ENCODE measurements around the gene FFAR4. TPM values are rescaled to one million over a fixed set of nuclear protein-coding genes. Genes with fewer than 3 reads are reported as not detected.

Gene FFAR4
- total and polyA plus RNA-seq, 2 experiments from 2014 or later: not detected

GRCh38 chr10:93596539-93596938 is 30.1 kb downstream of the FFAR4 start:
- H4K20me1 ChIP-seq (ENCODE audit: insufficient read depth): no peaks in the 10 kb centered on the region
- H3K27ac ChIP-seq: no peak overlapping the region
- H3K9me2 ChIP-seq (ENCODE audit: insufficient read depth): no peaks in the 10 kb centered on the region
- H3F3A ChIP-seq (ENCODE audit: insufficient read depth): no peaks in the 10 kb centered on the region
- no peak overlapping the region for H3K9ac ChIP-seq
- H3K9me3 ChIP-seq (ENCODE audit: low read depth): no peaks in the 10 kb centered on the region
- H3K4me3 ChIP-seq: no peak overlapping the region
- no peak for DNase-seq
- no peaks in the 10 kb centered on the region for H3K4me1 ChIP-seq (ENCODE audit: insufficient read depth)
- H3K36me3 ChIP-seq (ENCODE audit: low read depth): no peaks in the 10 kb centered on the region
- WGBS, 2 experiments (ENCODE audit: low coverage in 1 of 2, low lambda C conversion rate in 2 of 2, missing lambda C conversion rate in 2 of 2): 70 to 79% methylated on average over 4 of the region's 4 CpGs
- no peak overlapping the region for H2AFZ ChIP-seq
- in situ Hi-C loops (cut with MboI): no loop called here
- no peak overlapping the region for H3K4me2 ChIP-seq (ENCODE audit: unreplicated experiment)
- peaks cover 13% of the 10 kb centered on the region for H3K27me3 ChIP-seq (replicated peaks; ENCODE audit: insufficient read depth)
- H3K79me2 ChIP-seq (ENCODE audit: insufficient read depth): no peaks in the 10 kb centered on the region
- TF ChIP-seq EZH2phosphoT487 (IDR thresholded peaks at IDR 0.05; ENCODE audit: insufficient read depth, low read depth) (no peak), EZH2 (IDR thresholded peaks at IDR 0.05; ENCODE audit: insufficient read depth, poor library complexity, severe bottlenecking) (no peak)

- H3K9me2 ChIP-seq (ENCODE audit: insufficient read depth): no peaks in the 10 kb centered on the region
- H4K20me1 ChIP-seq (ENCODE audit: insufficient read depth): no peaks in the 10 kb centered on the region
- no peak overlapping the region for H3K27ac ChIP-seq
- in situ Hi-C loops (cut with MboI): no loop called here
- no peaks in the 10 kb centered on the region for H3K9me3 ChIP-seq (ENCODE audit: low read depth)
- no peak overlapping the region for H2AFZ ChIP-seq
- no peak overlapping the region for H3K4me2 ChIP-seq (ENCODE audit: unreplicated experiment)
- H3F3A ChIP-seq (ENCODE audit: insufficient read depth): no peaks in the 10 kb centered on the region
- no peak overlapping the region for H3K9ac ChIP-seq
- no peaks in the 10 kb centered on the region for H3K36me3 ChIP-seq (ENCODE audit: low read depth)
- WGBS, 2 experiments (ENCODE audit: low coverage in 1 of 2, low lambda C conversion rate in 2 of 2, missing lambda C conversion rate in 2 of 2): 35 to 44% methylated on average over 1 of the region's 1 CpG
- no peaks in the 10 kb centered on the region for H3K79me2 ChIP-seq (ENCODE audit: insufficient read depth)
- peaks cover 17% of the 10 kb centered on the region for H3K27me3 ChIP-seq (replicated peaks; ENCODE audit: insufficient read depth)
- DNase-seq: no peak
- no peak overlapping the region for H3K4me3 ChIP-seq
- no peaks in the 10 kb centered on the region for H3K4me1 ChIP-seq (ENCODE audit: insufficient read depth)
- TF ChIP-seq EZH2 (IDR thresholded peaks at IDR 0.05; ENCODE audit: insufficient read depth, poor library complexity, severe bottlenecking) (no peak), EZH2phosphoT487 (IDR thresholded peaks at IDR 0.05; ENCODE audit: insufficient read depth, low read depth) (no peak)
Measured at GRCh38 chr10:93597075-93597599, 30.7 kb downstream of the FFAR4 start.

DNA sequence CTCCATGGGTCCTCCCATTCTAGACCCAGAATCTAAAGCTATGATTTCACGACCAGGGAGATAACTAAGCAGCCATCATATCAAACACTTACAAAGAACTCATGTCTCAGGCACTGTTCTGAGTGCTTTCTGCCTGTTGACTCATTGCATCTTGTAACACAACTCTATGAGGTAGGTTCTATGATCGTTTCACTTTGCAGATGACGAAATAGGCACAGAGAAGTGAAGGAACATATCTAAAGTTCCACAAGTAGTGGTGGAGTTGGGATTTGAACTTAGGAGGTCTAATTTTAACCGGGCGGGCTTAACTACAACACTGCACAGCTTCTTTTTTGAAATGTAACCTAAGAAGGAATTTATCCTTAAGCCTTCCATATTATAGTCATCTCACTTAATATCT is 31.7 kb downstream of the FFAR4 start:
- no peaks in the 10 kb centered on the region for H3K79me2 ChIP-seq (ENCODE audit: insufficient read depth)
- no peaks in the 10 kb centered on the region for H3F3A ChIP-seq (ENCODE audit: insufficient read depth)
- H4K20me1 ChIP-seq (ENCODE audit: insufficient read depth): no peaks in the 10 kb centered on the region
- DNase-seq: peak; percentile 21
- no peaks in the 10 kb centered on the region for H3K4me1 ChIP-seq (ENCODE audit: insufficient read depth)
- H2AFZ ChIP-seq: no peak overlapping the region
- no peak for TF ChIP-seq EZH2phosphoT487 (IDR thresholded peaks at IDR 0.05; ENCODE audit: insufficient read depth, low read depth)
- no peak for TF ChIP-seq EZH2 (IDR thresholded peaks at IDR 0.05; ENCODE audit: insufficient read depth, poor library complexity, severe bottlenecking)
- H3K9me2 ChIP-seq (ENCODE audit: insufficient read depth): no peaks in the 10 kb centered on the region
- H3K27ac ChIP-seq: no peak overlapping the region
- peaks cover 25% of the 10 kb centered on the region for H3K27me3 ChIP-seq (replicated peaks; ENCODE audit: insufficient read depth)
- WGBS, 2 experiments (ENCODE audit: low coverage in 1 of 2, low lambda C conversion rate in 2 of 2, missing lambda C conversion rate in 2 of 2): 65 to 66% methylated on average over 5 of the region's 5 CpGs
- no peak overlapping the region for H3K4me3 ChIP-seq
- H3K4me2 ChIP-seq (ENCODE audit: unreplicated experiment): no peak overlapping the region
- H3K9me3 ChIP-seq (ENCODE audit: low read depth): no peaks in the 10 kb centered on the region
- H3K36me3 ChIP-seq (ENCODE audit: low read depth): no peaks in the 10 kb centered on the region
- H3K9ac ChIP-seq: no peak overlapping the region
- in situ Hi-C loops (cut with MboI): no loop called here

- no peaks in the 10 kb centered on the region for H3K9me3 ChIP-seq (ENCODE audit: low read depth)
Measured at GRCh38 chr10:93599335-93599734, 32.9 kb downstream of the FFAR4 start.

DNA sequence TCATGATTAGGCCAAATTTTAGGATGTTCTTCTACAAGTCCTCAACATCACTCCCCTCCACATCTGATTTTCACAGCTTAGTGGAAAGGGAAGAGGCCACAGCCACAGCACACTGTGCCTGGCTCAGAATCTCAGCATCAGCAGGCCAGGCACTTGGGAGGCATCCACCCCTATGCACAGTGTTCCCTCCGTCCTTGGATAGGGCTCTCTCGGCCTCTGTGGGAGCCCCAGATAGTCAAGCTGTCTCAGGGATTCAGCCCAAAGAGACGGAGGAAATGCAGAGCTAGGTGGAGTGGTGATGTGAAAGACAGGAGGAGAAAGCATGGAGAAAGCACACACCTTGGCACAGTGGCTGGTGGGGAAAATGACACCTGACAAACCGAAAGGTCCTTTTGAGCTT is 33.3 kb downstream of the FFAR4 start:
- Histone ChIP-seq H3K4me3 (no peak overlapping the region), H3K4me2 (ENCODE audit: unreplicated experiment) (no peak overlapping the region), H3F3A (ENCODE audit: insufficient read depth) (no peaks in the 10 kb centered on the region), H2AFZ (no peak overlapping the region), H3K4me1 (ENCODE audit: insufficient read depth) (no peaks in the 10 kb centered on the region), H3K36me3 (ENCODE audit: low read depth) (no peaks in the 10 kb centered on the region), H3K9me2 (ENCODE audit: insufficient read depth) (no peaks in the 10 kb centered on the region), H3K27me3 (replicated peaks; ENCODE audit: insufficient read depth) (peaks cover 40% of the 10 kb centered on the region), H3K9me3 (ENCODE audit: low read depth) (no peaks in the 10 kb centered on the region), H3K27ac (no peak overlapping the region), H3K9ac (no peak overlapping the region), H4K20me1 (ENCODE audit: insufficient read depth) (no peaks in the 10 kb centered on the region), H3K79me2 (ENCODE audit: insufficient read depth) (no peaks in the 10 kb centered on the region)
- DNase-seq: no peak
- in situ Hi-C loops (cut with MboI): no loop called here
- TF ChIP-seq EZH2phosphoT487 (IDR thresholded peaks at IDR 0.05; ENCODE audit: insufficient read depth, low read depth) (no peak), EZH2 (IDR thresholded peaks at IDR 0.05; ENCODE audit: insufficient read depth, poor library complexity, severe bottlenecking) (no peak)
- 52 to 57% methylated on average over 4 of the region's 4 CpGs for WGBS, 2 experiments (ENCODE audit: low coverage in 1 of 2, low lambda C conversion rate in 2 of 2, missing lambda C conversion rate in 2 of 2)

More at GRCh38 chr10:93599335-93599734, 32.9 kb downstream of the FFAR4 start:
- in situ Hi-C loops (cut with MboI): no loop called here
- Histone ChIP-seq H3K4me3 (no peak overlapping the region), H2AFZ (no peak overlapping the region), H3F3A (ENCODE audit: insufficient read depth) (no peaks in the 10 kb centered on the region), H3K79me2 (ENCODE audit: insufficient read depth) (no peaks in the 10 kb centered on the region), H3K27me3 (replicated peaks; ENCODE audit: insufficient read depth) (peaks cover 36% of the 10 kb centered on the region), H3K4me2 (ENCODE audit: unreplicated experiment) (no peak overlapping the region), H3K4me1 (ENCODE audit: insufficient read depth) (no peaks in the 10 kb centered on the region), H4K20me1 (ENCODE audit: insufficient read depth) (no peaks in the 10 kb centered on the region), H3K9me2 (ENCODE audit: insufficient read depth) (no peaks in the 10 kb centered on the region), H3K9ac (no peak overlapping the region), H3K27ac (no peak overlapping the region), H3K36me3 (ENCODE audit: low read depth) (no peaks in the 10 kb centered on the region)
- no peak for DNase-seq
- 23 to 46% methylated on average over 1 of the region's 1 CpG for WGBS, 2 experiments (ENCODE audit: low coverage in 1 of 2, low lambda C conversion rate in 2 of 2, missing lambda C conversion rate in 2 of 2)
- no peak for TF ChIP-seq EZH2 (IDR thresholded peaks at IDR 0.05; ENCODE audit: insufficient read depth, poor library complexity, severe bottlenecking)
- TF ChIP-seq EZH2phosphoT487 (IDR thresholded peaks at IDR 0.05; ENCODE audit: insufficient read depth, low read depth): no peak

All from GM23248 (cell line).